Measurements from ENCODE around the gene RPL36.

Gene RPL36

DNA sequence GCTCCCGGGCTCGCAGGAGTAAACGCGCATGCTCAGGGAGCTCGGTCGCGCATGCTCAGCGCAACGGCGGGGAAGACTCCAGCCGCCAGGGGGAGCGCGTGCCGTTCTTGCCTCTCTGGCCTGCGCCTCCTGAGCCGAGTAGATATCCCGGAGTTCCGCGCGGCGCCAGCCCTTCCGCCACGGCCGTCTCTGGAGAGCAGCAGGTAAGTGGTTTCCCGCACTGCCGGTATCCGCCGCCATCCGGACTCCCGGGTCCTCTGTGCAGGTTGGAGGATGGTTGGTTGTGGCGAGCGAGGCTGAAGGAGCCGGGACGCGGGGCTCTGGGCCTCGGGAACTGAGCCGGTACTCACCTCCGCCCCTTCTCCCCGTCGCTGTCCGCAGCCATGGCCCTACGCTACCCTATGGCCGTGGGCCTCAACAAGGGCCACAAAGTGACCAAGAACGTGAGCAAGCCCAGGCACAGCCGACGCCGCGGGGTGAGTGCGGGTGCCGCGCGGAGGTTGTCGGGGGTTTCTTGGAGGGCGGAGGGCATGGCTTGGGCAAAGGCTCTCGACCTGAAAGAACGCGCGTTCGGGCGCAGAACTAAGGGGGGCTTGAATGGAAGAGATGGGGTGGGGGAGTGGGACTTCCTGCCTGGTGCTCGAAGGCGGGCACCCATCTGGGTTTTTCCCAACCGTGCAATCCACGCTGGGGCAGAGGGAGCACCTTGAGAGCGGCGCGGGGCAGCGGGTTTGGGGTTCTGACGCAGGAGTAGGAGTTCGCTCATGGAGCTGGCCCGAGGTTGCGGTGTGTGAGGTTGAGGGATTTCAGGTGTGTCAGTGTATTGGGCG is at the start of gene RPL36:
Gene RPL36 (plus strand): TSS at position 171 of the 830 bp plus-strand sequence. CDS start 213 bp downstream, at position 384.
- peak; percentile 80 for DNase-seq

DNA sequence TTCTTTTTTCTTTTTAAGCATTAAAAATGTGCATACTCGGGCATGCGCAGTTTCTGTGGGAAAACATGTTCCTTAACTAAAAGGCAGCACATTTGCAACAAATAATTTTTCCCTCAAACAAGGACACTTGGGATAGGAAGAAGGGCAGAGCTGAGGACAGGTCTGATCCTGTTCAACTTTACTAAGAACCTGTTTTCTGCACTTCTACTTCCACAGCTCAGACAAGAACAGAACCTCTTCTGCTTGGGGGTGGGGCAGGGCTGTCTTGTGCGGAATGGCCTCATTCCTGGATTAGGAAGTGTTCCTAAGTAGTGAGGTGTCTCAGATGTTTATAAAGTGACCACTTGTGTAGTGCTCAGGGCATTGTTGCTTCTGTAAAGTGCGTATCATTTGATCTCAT is 48.9 kb upstream of the RPL36 start:
- no peak for DNase-seq

GRCh38 chr19:5642204-5642603 is 47.9 kb upstream of the RPL36 start:
- DNase-seq, result no peak

- no peak for DNase-seq
These were observed 47.0 kb upstream of the RPL36 start for GRCh38 chr19:5643060-5643459.

DNA sequence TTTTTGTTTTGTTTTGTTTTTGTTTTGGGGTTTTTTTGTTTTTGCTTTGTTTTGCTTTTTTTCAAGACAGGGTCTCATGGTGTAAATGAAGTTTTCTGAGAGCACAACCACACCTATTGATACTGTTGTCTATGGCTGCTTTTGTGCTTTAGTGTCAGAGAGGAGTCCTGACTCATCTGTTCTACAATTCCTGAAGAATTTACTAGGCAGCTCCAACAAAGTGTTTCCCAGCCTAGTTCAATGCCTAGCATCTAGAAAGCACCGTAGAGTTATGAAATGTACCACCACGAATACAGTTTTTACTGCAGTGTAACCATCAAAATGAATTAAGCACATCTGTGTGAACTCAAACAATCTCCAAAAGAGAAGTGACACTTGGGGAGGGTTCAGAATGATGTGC is 46.1 kb upstream of the RPL36 start:
- no peak for DNase-seq

DNA sequence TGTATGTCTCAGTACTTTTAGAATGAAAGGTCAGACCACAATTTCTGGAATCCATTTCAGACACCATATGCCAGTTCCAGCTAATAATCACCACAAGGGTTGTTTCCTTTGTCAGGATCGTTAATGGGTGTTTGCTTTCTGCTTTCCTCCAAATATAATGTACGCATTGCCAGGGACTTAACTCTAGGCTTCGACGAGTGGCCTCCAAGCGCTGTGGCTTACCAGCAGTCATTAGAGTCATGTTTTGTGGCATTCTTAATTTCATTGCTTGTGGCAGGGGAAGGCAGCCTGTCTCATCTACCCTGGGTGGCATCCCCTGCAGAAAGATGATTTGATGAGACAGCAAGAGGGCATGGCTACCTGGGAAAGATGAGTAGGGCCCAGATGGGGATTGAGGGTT is 44.7 kb upstream of the RPL36 start:
- no peak for DNase-seq

- no peak for DNase-seq
These were observed 43.4 kb upstream of the RPL36 start for GRCh38 chr19:5646703-5647102.

- no peak for DNase-seq
These were observed 41.6 kb upstream of the RPL36 start for GRCh38 chr19:5648464-5648863.

- no peak for DNase-seq
These were observed 38.7 kb upstream of the RPL36 start for GRCh38 chr19:5651361-5651760.

- DNase-seq, result no peak
These were observed 37.8 kb upstream of the RPL36 start for GRCh38 chr19:5652261-5652660.

- no peak for DNase-seq
These were observed 35.2 kb upstream of the RPL36 start for GRCh38 chr19:5654931-5655330.

DNA sequence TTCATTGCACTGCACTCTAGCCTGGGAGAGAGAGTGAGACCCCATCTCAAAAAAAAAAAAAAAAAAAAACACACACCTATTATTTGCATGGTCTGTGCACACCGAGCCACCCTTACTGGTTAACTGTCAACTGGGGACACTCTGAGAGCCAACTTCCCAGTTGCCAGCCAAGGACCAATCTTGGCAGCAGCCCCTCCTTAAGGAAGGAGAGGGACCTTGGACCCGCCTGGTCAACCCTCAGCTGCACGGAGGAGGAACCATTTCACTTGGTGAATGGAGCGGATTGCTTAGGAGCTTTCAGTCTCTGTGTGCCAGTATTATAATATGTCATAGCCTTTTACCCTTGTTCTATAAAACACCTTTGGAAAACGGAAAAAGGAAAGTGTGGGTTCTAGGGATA is 34.7 kb upstream of the RPL36 start:
- DNase-seq, result no peak

GRCh38 chr19:5661483-5661882 is 28.6 kb upstream of the RPL36 start:
- no peak for DNase-seq

DNA sequence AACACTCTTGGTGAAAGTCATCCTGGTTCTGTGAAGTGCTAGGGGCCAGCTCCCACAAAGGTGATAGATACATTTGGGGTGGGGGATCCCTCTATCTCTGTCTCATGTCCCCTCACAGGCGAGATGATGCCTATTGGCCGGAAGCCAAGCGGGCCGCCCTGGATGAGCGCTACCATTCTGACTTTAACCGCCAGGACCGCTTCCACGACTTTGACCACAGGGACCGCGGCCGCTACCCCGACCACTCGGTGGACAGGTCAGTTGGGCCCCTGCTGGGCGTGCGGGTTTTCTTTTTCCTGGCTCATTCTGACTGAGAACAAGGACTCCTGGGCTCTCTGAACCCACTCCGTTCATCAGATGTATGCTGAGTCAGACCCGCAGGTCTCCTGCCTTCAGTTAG is 26.2 kb upstream of the RPL36 start:
- no peak for DNase-seq

DNA sequence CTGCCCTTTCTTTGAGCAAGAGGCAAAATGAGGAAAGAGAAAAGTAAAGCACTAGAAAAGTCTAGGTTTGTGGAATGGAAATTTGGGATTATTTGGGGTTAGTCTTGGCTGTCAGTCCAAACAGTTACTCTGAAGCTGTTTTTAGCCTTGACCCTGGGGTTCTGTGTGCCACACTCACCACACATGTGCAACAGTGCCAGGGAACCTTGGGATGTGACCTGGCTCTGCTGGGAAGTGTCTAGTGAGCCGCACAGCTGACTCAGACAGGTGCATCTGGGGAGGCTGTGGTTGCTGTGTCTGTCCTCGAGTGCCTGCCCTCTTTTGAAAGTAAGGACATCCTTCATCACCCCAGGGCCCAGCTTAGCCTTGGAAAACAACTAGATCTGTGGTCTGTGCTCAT is 25.6 kb upstream of the RPL36 start:
- DNase-seq, result no peak

- no peak for DNase-seq
These were observed 24.1 kb upstream of the RPL36 start for GRCh38 chr19:5665781-5666513.

GRCh38 chr19:5666921-5667610 is 23.0 kb upstream of the RPL36 start:
- DNase-seq, result no peak

- no peak for DNase-seq
These were observed 22.3 kb upstream of the RPL36 start for GRCh38 chr19:5667751-5668271.

- DNase-seq, result no peak
These were observed 20.9 kb upstream of the RPL36 start for GRCh38 chr19:5669212-5669611.

DNA sequence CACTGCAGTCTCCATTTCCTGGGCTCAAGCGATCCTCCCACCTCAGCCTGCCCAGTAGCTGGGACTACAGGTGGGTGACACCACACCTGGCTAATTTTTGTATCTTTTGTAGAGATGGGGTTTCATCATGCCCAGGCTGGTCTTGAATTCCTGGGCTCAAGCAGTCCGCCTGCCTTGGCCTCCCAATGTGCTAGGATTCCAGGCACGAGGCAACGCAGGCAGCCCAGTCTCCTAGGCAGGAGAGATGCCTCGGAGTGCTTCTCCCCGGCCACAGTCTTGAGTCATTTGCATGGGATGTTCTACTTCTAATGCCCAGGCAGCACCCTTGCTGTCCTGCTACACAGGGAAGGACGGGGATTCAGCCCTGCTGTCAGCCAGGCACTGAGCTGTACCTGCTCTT is 18.5 kb upstream of the RPL36 start:
- no peak for DNase-seq

DNA sequence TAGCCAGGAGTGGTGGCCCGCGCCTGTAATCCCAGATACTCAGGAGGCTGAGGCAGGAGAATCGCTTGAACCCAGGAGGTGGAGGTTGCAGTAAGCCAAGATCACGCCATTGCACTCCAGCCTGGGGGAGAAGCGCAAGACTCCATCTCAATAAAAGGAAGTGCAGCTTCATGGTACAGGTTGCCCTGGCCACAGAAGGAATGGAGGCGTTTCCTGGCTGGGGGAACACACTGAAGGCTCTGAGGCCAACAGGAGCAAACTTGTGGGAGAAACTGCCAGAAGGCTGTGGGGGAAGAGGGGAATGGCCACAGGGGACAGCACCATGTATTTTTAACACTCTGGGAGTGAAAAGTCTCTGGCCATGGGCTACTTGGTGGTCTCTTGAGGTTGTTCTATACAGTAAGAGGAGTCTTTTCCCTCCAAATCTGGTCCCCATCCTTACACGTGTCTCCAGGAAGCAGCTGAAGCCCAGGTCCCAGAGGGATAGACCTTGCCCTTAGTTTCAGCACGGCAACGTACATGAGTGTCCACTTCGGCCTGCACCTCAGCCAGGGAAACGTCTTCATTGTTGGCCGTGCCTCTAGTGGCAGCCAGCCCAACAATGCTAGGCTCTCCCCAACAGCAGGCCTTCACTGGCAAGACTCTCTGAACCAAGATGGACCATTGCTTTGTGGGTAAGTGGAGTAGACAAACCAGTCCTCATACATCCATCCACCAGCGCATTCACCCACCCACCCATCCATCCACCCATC is 17.2 kb upstream of the RPL36 start:
- DNase-seq, result no peak

GRCh38 chr19:5673752-5674151 is 16.3 kb upstream of the RPL36 start:
- no peak for DNase-seq

- DNase-seq, result peak; percentile 23
These were observed 15.4 kb upstream of the RPL36 start for GRCh38 chr19:5674714-5675113.
